ENCODE results near the gene TAGAP. TPM values are rescaled to one million over a fixed set of nuclear protein-coding genes. Genes with fewer than 3 reads are reported as not detected.

The TAGAP gene
- total and polyA plus RNA-seq, 5 donors from 2014 or later = 105 to 330 (median 190) TPM

- peak in 1 of 3 donors; percentile 15 for DNase-seq
- no peaks in the 10 kb centered on the region for H3K9me3 ChIP-seq (ENCODE audit: control insufficient read depth in 2 of 2, low read length in 2 of 2)
- H3K27ac Mint-ChIP-seq = peak overlapping the region in 2 of 3 donors; percentile 45 to 63
- H3K27ac ChIP-seq (ENCODE audit: insufficient read depth, low read length, poor library complexity, severe bottlenecking) = no peak overlapping the region
- H3K9me3 Mint-ChIP-seq = peaks cover 0 to 2% (median 0%) of the 10 kb centered on the region in 7 donors
- peak overlapping the region; percentile 6 to 69 (median 64) for H3K4me3 Mint-ChIP-seq
- peaks cover 4% of the 10 kb centered on the region for H3K36me3 Mint-ChIP-seq
- H3K27me3 ChIP-seq (ENCODE audit: control insufficient read depth, insufficient read depth, low read length) = no peaks in the 10 kb centered on the region
- peaks cover 5% of the 10 kb centered on the region for H3K27me3 Mint-ChIP-seq
- no peaks in the 10 kb centered on the region for H3K36me3 ChIP-seq (ENCODE audit: control insufficient read depth, insufficient read depth, low read length)
- peaks cover 17% of the 10 kb centered on the region for H3K4me1 ChIP-seq (ENCODE audit: control insufficient read depth, insufficient read depth, low read length, poor library complexity, severe bottlenecking)
- peak overlapping the region; percentile 27 for H3K4me3 ChIP-seq (ENCODE audit: low read depth, low read length)
- peak; percentile 43 to 57 for ATAC-seq (ENCODE audit: low read depth in 2 of 2)
- peaks cover 19 to 52% (median 27%) of the 10 kb centered on the region in 4 donors for H3K4me1 Mint-ChIP-seq
Observed at GRCh38 chr6:159077123-159077522, 32.3 kb upstream of the TAGAP start.

GRCh38 chr6:159075506-159076228 lies 30.9 kb upstream of the TAGAP start:
- Mint-ChIP-seq H3K27ac (peak overlapping the region in 2 of 3 donors; percentile 42 to 65), H3K27me3 (peaks cover 5% of the 10 kb centered on the region), H3K4me1 (peaks cover 20 to 51% (median 24%) of the 10 kb centered on the region in 4 donors), H3K9me3 (peaks cover 0 to 4% (median 0%) of the 10 kb centered on the region in 7 donors), H3K36me3 (peaks cover 4% of the 10 kb centered on the region), H3K4me3 (no peak overlapping the region)
- Histone ChIP-seq H3K4me1 (ENCODE audit: control insufficient read depth, insufficient read depth, low read length, poor library complexity, severe bottlenecking) (peaks cover 16% of the 10 kb centered on the region), H3K9me3 (ENCODE audit: control insufficient read depth in 2 of 2, low read length in 2 of 2) (no peaks in the 10 kb centered on the region), H3K27me3 (ENCODE audit: control insufficient read depth, insufficient read depth, low read length) (no peaks in the 10 kb centered on the region), H3K4me3 (ENCODE audit: low read depth, low read length) (no peak overlapping the region), H3K27ac (ENCODE audit: insufficient read depth, low read length, poor library complexity, severe bottlenecking) (no peak overlapping the region), H3K36me3 (ENCODE audit: control insufficient read depth, insufficient read depth, low read length) (no peaks in the 10 kb centered on the region)
- ATAC-seq (ENCODE audit: low read depth in 2 of 2) = no peak
- no peak for DNase-seq

- Histone ChIP-seq H3K27ac (ENCODE audit: insufficient read depth, low read length, poor library complexity, severe bottlenecking) (no peak overlapping the region), H3K36me3 (ENCODE audit: control insufficient read depth, insufficient read depth, low read length) (no peaks in the 10 kb centered on the region), H3K4me3 (ENCODE audit: low read depth, low read length) (no peak overlapping the region), H3K9me3 (ENCODE audit: control insufficient read depth in 2 of 2, low read length in 2 of 2) (no peaks in the 10 kb centered on the region), H3K4me1 (ENCODE audit: control insufficient read depth, insufficient read depth, low read length, poor library complexity, severe bottlenecking) (peaks cover 8% of the 10 kb centered on the region), H3K27me3 (ENCODE audit: control insufficient read depth, insufficient read depth, low read length) (no peaks in the 10 kb centered on the region)
- Mint-ChIP-seq H3K9me3 (peaks cover 0 to 4% (median 0%) of the 10 kb centered on the region in 7 donors), H3K36me3 (peaks cover 4% of the 10 kb centered on the region), H3K27me3 (peaks cover 6% of the 10 kb centered on the region), H3K4me1 (peaks cover 15 to 43% (median 22%) of the 10 kb centered on the region in 4 donors), H3K4me3 (no peak overlapping the region), H3K27ac (peak overlapping the region in 1 of 3 donors; percentile 42)
- DNase-seq (no peak), ATAC-seq (ENCODE audit: low read depth in 2 of 2) (no peak)
Observed at GRCh38 chr6:159074876-159075275, 30.1 kb upstream of the TAGAP start.

GRCh38 chr6:159074120-159074684 lies 29.4 kb upstream of the TAGAP start:
- Mint-ChIP-seq H3K27ac (peak overlapping the region in 1 of 3 donors; percentile 16), H3K4me1 (peaks cover 15 to 40% (median 22%) of the 10 kb centered on the region in 4 donors), H3K36me3 (peaks cover 4% of the 10 kb centered on the region), H3K4me3 (no peak overlapping the region), H3K27me3 (peaks cover 10% of the 10 kb centered on the region), H3K9me3 (peaks cover 0 to 4% (median 0%) of the 10 kb centered on the region in 7 donors)
- H3K36me3 ChIP-seq (ENCODE audit: control insufficient read depth, insufficient read depth, low read length) = no peaks in the 10 kb centered on the region
- H3K4me3 ChIP-seq (ENCODE audit: low read depth, low read length) = no peak overlapping the region
- ATAC-seq (ENCODE audit: low read depth in 2 of 2) (no peak), DNase-seq (no peak)
- H3K27ac ChIP-seq (ENCODE audit: insufficient read depth, low read length, poor library complexity, severe bottlenecking) = no peak overlapping the region
- peaks cover 7% of the 10 kb centered on the region for H3K4me1 ChIP-seq (ENCODE audit: control insufficient read depth, insufficient read depth, low read length, poor library complexity, severe bottlenecking)
- no peaks in the 10 kb centered on the region for H3K9me3 ChIP-seq (ENCODE audit: control insufficient read depth in 2 of 2, low read length in 2 of 2)
- H3K27me3 ChIP-seq (ENCODE audit: control insufficient read depth, insufficient read depth, low read length) = no peaks in the 10 kb centered on the region

GRCh38 chr6:159071843-159072769 lies 27.3 kb upstream of the TAGAP start:
- Mint-ChIP-seq H3K36me3 (no peaks in the 10 kb centered on the region), H3K27me3 (peaks cover 10% of the 10 kb centered on the region), H3K4me3 (no peak overlapping the region), H3K9me3 (peaks cover 0 to 1% (median 0%) of the 10 kb centered on the region in 7 donors), H3K27ac (peak overlapping the region in 1 of 3 donors; percentile 75), H3K4me1 (peaks cover 13 to 29% (median 16%) of the 10 kb centered on the region in 4 donors)
- H3K27ac ChIP-seq (ENCODE audit: insufficient read depth, low read length, poor library complexity, severe bottlenecking) = no peak overlapping the region
- no peaks in the 10 kb centered on the region for H3K36me3 ChIP-seq (ENCODE audit: control insufficient read depth, insufficient read depth, low read length)
- H3K4me3 ChIP-seq (ENCODE audit: low read depth, low read length) = no peak overlapping the region
- H3K27me3 ChIP-seq (ENCODE audit: control insufficient read depth, insufficient read depth, low read length) = no peaks in the 10 kb centered on the region
- no peaks in the 10 kb centered on the region for H3K9me3 ChIP-seq (ENCODE audit: control insufficient read depth in 2 of 2, low read length in 2 of 2)
- peak in 1 of 3 donors; percentile 9 for DNase-seq
- peaks cover 3% of the 10 kb centered on the region for H3K4me1 ChIP-seq (ENCODE audit: control insufficient read depth, insufficient read depth, low read length, poor library complexity, severe bottlenecking)
- no peak for ATAC-seq (ENCODE audit: low read depth in 2 of 2)

GRCh38 chr6:159068904-159069578 lies 24.2 kb upstream of the TAGAP start:
- Mint-ChIP-seq H3K4me1 (peaks cover 9 to 42% (median 22%) of the 10 kb centered on the region in 4 donors), H3K27ac (no peak overlapping the region), H3K4me3 (no peak overlapping the region), H3K27me3 (peaks cover 5% of the 10 kb centered on the region), H3K36me3 (no peaks in the 10 kb centered on the region), H3K9me3 (peaks cover 0 to 1% (median 0%) of the 10 kb centered on the region in 7 donors)
- Histone ChIP-seq H3K27me3 (ENCODE audit: control insufficient read depth, insufficient read depth, low read length) (no peaks in the 10 kb centered on the region), H3K4me3 (ENCODE audit: low read depth, low read length) (no peak overlapping the region), H3K9me3 (ENCODE audit: control insufficient read depth in 2 of 2, low read length in 2 of 2) (no peaks in the 10 kb centered on the region), H3K36me3 (ENCODE audit: control insufficient read depth, insufficient read depth, low read length) (no peaks in the 10 kb centered on the region), H3K4me1 (ENCODE audit: control insufficient read depth, insufficient read depth, low read length, poor library complexity, severe bottlenecking) (peaks cover 10% of the 10 kb centered on the region), H3K27ac (ENCODE audit: insufficient read depth, low read length, poor library complexity, severe bottlenecking) (no peak overlapping the region)
- ATAC-seq (ENCODE audit: low read depth in 2 of 2) = no peak
- DNase-seq = no peak

- peaks cover 5% of the 10 kb centered on the region for H3K27me3 Mint-ChIP-seq
- no peaks in the 10 kb centered on the region for H3K36me3 Mint-ChIP-seq
- DNase-seq = no peak
- H3K9me3 Mint-ChIP-seq = peaks cover 0 to 1% (median 0%) of the 10 kb centered on the region in 7 donors
- no peak overlapping the region for H3K27ac ChIP-seq (ENCODE audit: insufficient read depth, low read length, poor library complexity, severe bottlenecking)
- H3K4me1 ChIP-seq (ENCODE audit: control insufficient read depth, insufficient read depth, low read length, poor library complexity, severe bottlenecking) = peaks cover 27% of the 10 kb centered on the region
- H3K4me3 ChIP-seq (ENCODE audit: low read depth, low read length) = no peak overlapping the region
- no peaks in the 10 kb centered on the region for H3K9me3 ChIP-seq (ENCODE audit: control insufficient read depth in 2 of 2, low read length in 2 of 2)
- H3K4me1 Mint-ChIP-seq = peaks cover 21 to 56% (median 36%) of the 10 kb centered on the region in 4 donors
- H3K27me3 ChIP-seq (ENCODE audit: control insufficient read depth, insufficient read depth, low read length) = no peaks in the 10 kb centered on the region
- peak overlapping the region in 1 of 3 donors; percentile 93 for H3K27ac Mint-ChIP-seq
- H3K4me3 Mint-ChIP-seq = no peak overlapping the region
- no peaks in the 10 kb centered on the region for H3K36me3 ChIP-seq (ENCODE audit: control insufficient read depth, insufficient read depth, low read length)
- no peak for ATAC-seq (ENCODE audit: low read depth in 2 of 2)
Observed at GRCh38 chr6:159067334-159067733, 22.5 kb upstream of the TAGAP start.

Data from CD4-positive, CD25-positive, alpha-beta regulatory T cell (primary cell).